ENCODE results near the gene SETD7.
A peak's percentile ranks its signal among the peaks of the same experiment; 100 is the strongest.
"Not testable (repeated sequence)": the region's sequence is repeated elsewhere in the genome, so short reads cannot be mapped to it uniquely, and the experiment has no call there.

The SETD7 gene

GRCh38 chr4:139455126-139455538, 100.9 kb downstream of the SETD7 start:
- no peak for DNase-seq (ENCODE audit: low read depth, low spot score)
- Histone ChIP-seq H3K36me3 (ENCODE audit: insufficient read depth, low read length) (no peaks in the 10 kb centered on the region), H3K9me3 (ENCODE audit: low read depth, low read length) (no peaks in the 10 kb centered on the region), H3K4me3 (peak overlapping the region; percentile 88), H3K9ac (ENCODE audit: insufficient read length) (peak overlapping the region; percentile 85), H3K27ac (no peak overlapping the region; the same call in 1 of the 2 replicates)
- TF ChIP-seq POLR2AphosphoS5 (IDR thresholded peaks at IDR 0.05; ENCODE audit: borderline replicate concordance, low read depth, low read length) (no peak), FOXP2 (optimal IDR thresholded peaks at IDR 0.05; ENCODE audit: control extremely low read depth, extremely low read length, insufficient read depth) (no peak), EZH2 (IDR thresholded peaks at IDR 0.05) (no peak)

- TF ChIP-seq POLR2AphosphoS5 (IDR thresholded peaks at IDR 0.05; ENCODE audit: borderline replicate concordance, low read depth, low read length), result no peak
- no peak for TF ChIP-seq FOXP2 (optimal IDR thresholded peaks at IDR 0.05; ENCODE audit: control extremely low read depth, extremely low read length, insufficient read depth)
- H3K9ac ChIP-seq (ENCODE audit: insufficient read length), result peak within 1 kb of the TSS; percentile 85
- no peak for DNase-seq (ENCODE audit: low read depth, low spot score)
- no peaks in the 10 kb centered on the region for H3K9me3 ChIP-seq (ENCODE audit: low read depth, low read length)
- H3K36me3 ChIP-seq (ENCODE audit: insufficient read depth, low read length), result no peaks in the 10 kb centered on the region
- peak within 1 kb of the TSS; percentile 64; the same call in 1 of the 2 replicates for H3K27ac ChIP-seq
- H3K4me3 ChIP-seq, result peak within 1 kb of the TSS; percentile 88
Observed at GRCh38 chr4:139454111-139455045, 101.6 kb downstream of the SETD7 start, which contains the start of gene RAB33B. Gene RAB33B, plus strand, starts transcription at chr4:139454121. Its CDS starts 75 bp downstream, at chr4:139454196.

GRCh38 chr4:139453371-139454110, 102.5 kb downstream of the SETD7 start:
- no peak for DNase-seq (ENCODE audit: low read depth, low spot score)
- no peaks in the 10 kb centered on the region for H3K9me3 ChIP-seq (ENCODE audit: low read depth, low read length)
- peak overlapping the region; percentile 64; the same call in 1 of the 2 replicates for H3K27ac ChIP-seq
- H3K4me3 ChIP-seq, result peak overlapping the region; percentile 88
- peak overlapping the region; percentile 85 for H3K9ac ChIP-seq (ENCODE audit: insufficient read length)
- TF ChIP-seq EZH2 (IDR thresholded peaks at IDR 0.05), result no peak
- no peak for TF ChIP-seq FOXP2 (optimal IDR thresholded peaks at IDR 0.05; ENCODE audit: control extremely low read depth, extremely low read length, insufficient read depth)
- peak; percentile 74 for TF ChIP-seq POLR2AphosphoS5 (IDR thresholded peaks at IDR 0.05; ENCODE audit: borderline replicate concordance, low read depth, low read length)
- H3K36me3 ChIP-seq (ENCODE audit: insufficient read depth, low read length), result no peaks in the 10 kb centered on the region

- Histone ChIP-seq H3K36me3 (ENCODE audit: insufficient read depth, low read length) (no peaks in the 10 kb centered on the region), H3K27ac (peak overlapping the region; percentile 64; the same call in 1 of the 2 replicates), H3K9me3 (ENCODE audit: low read depth, low read length) (no peaks in the 10 kb centered on the region), H3K9ac (ENCODE audit: insufficient read length) (peak overlapping the region; percentile 85), H3K4me3 (peak overlapping the region; percentile 88)
- TF ChIP-seq FOXP2 (optimal IDR thresholded peaks at IDR 0.05; ENCODE audit: control extremely low read depth, extremely low read length, insufficient read depth) (no peak), EZH2 (IDR thresholded peaks at IDR 0.05) (no peak), POLR2AphosphoS5 (IDR thresholded peaks at IDR 0.05; ENCODE audit: borderline replicate concordance, low read depth, low read length) (no peak)
- DNase-seq (ENCODE audit: low read depth, low spot score), result no peak
Observed at GRCh38 chr4:139453041-139453370, 103.0 kb downstream of the SETD7 start.

GRCh38 chr4:139451997-139452396, 104.0 kb downstream of the SETD7 start:
- H3K36me3 ChIP-seq (ENCODE audit: insufficient read depth, low read length), result no peaks in the 10 kb centered on the region
- H3K4me3 ChIP-seq, result peak overlapping the region; percentile 88
- H3K27ac ChIP-seq, result no peak overlapping the region
- no peak for DNase-seq (ENCODE audit: low read depth, low spot score)
- peak overlapping the region; percentile 85 for H3K9ac ChIP-seq (ENCODE audit: insufficient read length)
- TF ChIP-seq POLR2AphosphoS5 (IDR thresholded peaks at IDR 0.05; ENCODE audit: borderline replicate concordance, low read depth, low read length) (no peak), FOXP2 (optimal IDR thresholded peaks at IDR 0.05; ENCODE audit: control extremely low read depth, extremely low read length, insufficient read depth) (no peak), EZH2 (IDR thresholded peaks at IDR 0.05) (no peak)
- H3K9me3 ChIP-seq (ENCODE audit: low read depth, low read length), result no peaks in the 10 kb centered on the region

GRCh38 chr4:139450586-139450985, 105.4 kb downstream of the SETD7 start:
- Histone ChIP-seq H3K9me3 (ENCODE audit: low read depth, low read length) (no peaks in the 10 kb centered on the region), H3K27ac (no peak overlapping the region), H3K4me3 (no peak overlapping the region), H3K36me3 (ENCODE audit: insufficient read depth, low read length) (no peaks in the 10 kb centered on the region), H3K9ac (ENCODE audit: insufficient read length) (no peak overlapping the region)
- DNase-seq (ENCODE audit: low read depth, low spot score), result no peak
- TF ChIP-seq EZH2 (IDR thresholded peaks at IDR 0.05), result no peak
- no peak for TF ChIP-seq POLR2AphosphoS5 (IDR thresholded peaks at IDR 0.05; ENCODE audit: borderline replicate concordance, low read depth, low read length)
- no peak for TF ChIP-seq FOXP2 (optimal IDR thresholded peaks at IDR 0.05; ENCODE audit: control extremely low read depth, extremely low read length, insufficient read depth)

- H3K9ac ChIP-seq (ENCODE audit: insufficient read length); H3K36me3 ChIP-seq (ENCODE audit: insufficient read depth, low read length); H3K9me3 ChIP-seq (ENCODE audit: low read depth, low read length); H3K27ac ChIP-seq; H3K4me3 ChIP-seq; DNase-seq (ENCODE audit: low read depth, low spot score): not testable (repeated sequence)
Observed at GRCh38 chr4:139447078-139447477, 108.9 kb downstream of the SETD7 start.
